Stimulated activated CD8-positive, alpha-beta memory T cell treated with anti-CD3 and anti-CD28 coated beads, Interleukin-15, amount 100 ng/mL, for 4 hours (primary cell): ENCODE data around the gene SCAP.

Experiments
- DNase-seq, 2 donors: peaks; one replicate each; pipeline ENCODE4 v3.0.0-alpha.2; 2020; ENCODE audit warnings: low read depth in 2 of 2

SCAP gene

GRCh38 chr3:47431225-47431624 is 44.5 kb downstream of the SCAP start:
- DNase-seq = no peak

- DNase-seq = no peak
Observed at GRCh38 chr3:47430606-47431005, 45.1 kb downstream of the SCAP start.

- no peak for DNase-seq
Observed at GRCh38 chr3:47429476-47430270, 46.1 kb downstream of the SCAP start.

- no peak for DNase-seq
Observed at GRCh38 chr3:47428662-47429061, 47.1 kb downstream of the SCAP start.

GRCh38 chr3:47427866-47428265 is 47.9 kb downstream of the SCAP start:
- DNase-seq = no peak

- no peak for DNase-seq
Observed at GRCh38 chr3:47425959-47426358, 49.8 kb downstream of the SCAP start.

GRCh38 chr3:47425383-47425778 is 50.4 kb downstream of the SCAP start:
- DNase-seq = no peak

- no peak for DNase-seq
Observed at GRCh38 chr3:47424434-47425382, 51.0 kb downstream of the SCAP start.

GRCh38 chr3:47423548-47424145 is 52.1 kb downstream of the SCAP start:
- no peak for DNase-seq

GRCh38 chr3:47422743-47423142 is 53.0 kb downstream of the SCAP start:
- DNase-seq = no peak

- DNase-seq = no peak
Observed at GRCh38 chr3:47421741-47422649, 53.7 kb downstream of the SCAP start.

- peak; percentile 65 to 79 for DNase-seq
Observed at GRCh38 chr3:47420511-47421484, 54.9 kb downstream of the SCAP start.

- no peak for DNase-seq
Observed at GRCh38 chr3:47420044-47420430, 55.7 kb downstream of the SCAP start.

- no peak for DNase-seq
Observed at GRCh38 chr3:47419083-47420043, 56.4 kb downstream of the SCAP start.

GRCh38 chr3:47418167-47419082 is 57.3 kb downstream of the SCAP start:
- no peak for DNase-seq

- DNase-seq = no peak
Observed at GRCh38 chr3:47416041-47416440, 59.7 kb downstream of the SCAP start.

- DNase-seq = no peak
Observed at GRCh38 chr3:47414666-47415587, 60.8 kb downstream of the SCAP start.
